HG03520 (cell line): ENCODE measurements around the gene ZNF865.

Experiments used
- ATAC-seq: cut with Tn5 transposase; IDR thresholded peaks from one replicate; pipeline ENCODE4 v1.9.1; 2021; ENCODE audit warnings: mild to moderate bottlenecking, moderate library complexity; ENCODE audit not compliant: unreplicated experiment

The ZNF865 gene

GRCh38 chr19:55656988-55657747 lies 51.7 kb downstream of the ZNF865 start:
- no peak for ATAC-seq

GRCh38 chr19:55658846-55659459 lies 53.5 kb downstream of the ZNF865 start:
- no peak for ATAC-seq

- ATAC-seq: no peak
Measured at GRCh38 chr19:55659822-55660221, 54.4 kb downstream of the ZNF865 start.

GRCh38 chr19:55660404-55660803 lies 55.0 kb downstream of the ZNF865 start:
- no peak for ATAC-seq

GRCh38 chr19:55660991-55661390 lies 55.5 kb downstream of the ZNF865 start:
- no peak for ATAC-seq

- ATAC-seq: no peak
Measured at GRCh38 chr19:55661826-55662225, 56.4 kb downstream of the ZNF865 start.

- no peak for ATAC-seq
Measured at GRCh38 chr19:55663846-55664536, 58.5 kb downstream of the ZNF865 start.

GRCh38 chr19:55666343-55667005 lies 61.0 kb downstream of the ZNF865 start:
- ATAC-seq: no peak
